Neuronal stem cell (in vitro differentiated cells): Measurements from ENCODE around the gene KCNN2.

ENCODE experiments used
- DNase-seq: peaks from one replicate; pipeline ENCODE4 v3.0.0-alpha.2; 2013; ENCODE audit warnings: low spot score
- H2AFZ ChIP-seq: one replicate; pipeline ENCODE4 v1.6.1; 2013; ENCODE audit warnings: mild to moderate bottlenecking, low read length, inconsistent platforms
- H2AK5ac ChIP-seq: 2 replicates; pipeline ENCODE4 v1.6.1; 2013; ENCODE audit warnings: low read depth, mild to moderate bottlenecking, inconsistent platforms, low read length, moderate library complexity, mixed read lengths
- H2BK120ac ChIP-seq: 2 replicates; pipeline ENCODE4 v1.6.1; 2013; ENCODE audit warnings: low read depth, mild to moderate bottlenecking, inconsistent platforms, low read length, moderate library complexity, mixed read lengths
- H2BK12ac ChIP-seq: one replicate; pipeline ENCODE4 v1.6.1; 2013; ENCODE audit warnings: low read length, inconsistent platforms
- H2BK15ac ChIP-seq: 2 replicates; pipeline ENCODE4 v1.6.1; 2013; ENCODE audit warnings: mild to moderate bottlenecking, low read length, inconsistent platforms, mixed read lengths
- H2BK5ac ChIP-seq: one replicate; pipeline ENCODE4 v1.6.1; 2013; ENCODE audit warnings: inconsistent platforms, mild to moderate bottlenecking, low read length, moderate library complexity
- H3K14ac ChIP-seq: one replicate; pipeline ENCODE4 v1.6.1; 2013; ENCODE audit warnings: low read length, inconsistent platforms
- H3K18ac ChIP-seq: 2 replicates; pipeline ENCODE4 v1.6.1; 2013; ENCODE audit warnings: low read length, inconsistent platforms
- H3K23ac ChIP-seq: 2 replicates; pipeline ENCODE4 v1.6.1; 2013; ENCODE audit warnings: low read depth, mild to moderate bottlenecking, mixed read lengths, low read length, inconsistent platforms; ENCODE audit not compliant: poor library complexity
- H3K27ac ChIP-seq: replicated peaks from 3 replicates; pipeline ENCODE4 v1.5.1; 2013; ENCODE audit warnings: low read length, inconsistent platforms
- H3K27me3 ChIP-seq, 3 experiments: 2 replicates each; pipeline ENCODE4 v1.6.1; 2013; ENCODE audit warnings: low read length in 3 of 3, mild to moderate bottlenecking in 2 of 3, inconsistent platforms in 1 of 3, low read depth in 1 of 3, mixed read lengths in 1 of 3, moderate library complexity in 1 of 3; ENCODE audit not compliant: control insufficient read depth in 3 of 3, insufficient read depth in 3 of 3
- H3K36me3 ChIP-seq, 2 donors: replicated peaks in 1 of 2; 2 replicates each; pipeline ENCODE4 v1.6.1; 2013; ENCODE audit warnings: low read length in 2 of 2; ENCODE audit not compliant: control insufficient read depth in 2 of 2, insufficient read depth in 2 of 2
- H3K4ac ChIP-seq: 2 replicates; pipeline ENCODE4 v1.6.1; 2013; ENCODE audit warnings: inconsistent platforms, mild to moderate bottlenecking, low read length, moderate library complexity
- H3K4me1 ChIP-seq, 2 donors: 1 replicate in 1 of 2; 2 replicates in 1 of 2; pipeline ENCODE4 v1.6.1; 2013; ENCODE audit warnings: low read length in 2 of 2, low read depth in 1 of 2; ENCODE audit not compliant: control insufficient read depth in 2 of 2, insufficient read depth in 1 of 2
- H3K4me2 ChIP-seq: one replicate; pipeline ENCODE4 v1.6.1; 2013; ENCODE audit warnings: mild to moderate bottlenecking, low read length, inconsistent platforms; ENCODE audit not compliant: insufficient read depth, poor library complexity, severe bottlenecking
- H3K4me3 ChIP-seq, 2 donors: 2 replicates each; pipeline ENCODE4 v1.5.1; 2013; ENCODE audit warnings: low read length in 2 of 2, mild to moderate bottlenecking in 2 of 2, inconsistent platforms in 1 of 2, moderate library complexity in 1 of 2
- H3K79me1 ChIP-seq: one replicate; pipeline ENCODE4 v1.6.1; 2013; ENCODE audit warnings: low read depth, mild to moderate bottlenecking, inconsistent platforms, low read length, moderate library complexity
- H3K9ac ChIP-seq: one replicate; pipeline ENCODE4 v1.6.1; 2013; ENCODE audit warnings: mild to moderate bottlenecking, low read depth, low read length, inconsistent platforms; ENCODE audit not compliant: poor library complexity
- H3K9me3 ChIP-seq, 2 donors: replicated peaks in 1 of 2; 2 replicates each; pipeline versions ENCODE3 to v1.6.1; 2013; ENCODE audit warnings: low read length in 2 of 2, mild to moderate bottlenecking in 2 of 2, inconsistent platforms in 1 of 2, low read depth in 1 of 2, mixed read lengths in 1 of 2, moderate library complexity in 1 of 2; ENCODE audit not compliant: control insufficient read depth in 2 of 2, insufficient read depth in 1 of 2
- H4K8ac ChIP-seq: one replicate; pipeline ENCODE4 v1.6.1; 2013; ENCODE audit warnings: low read depth, mild to moderate bottlenecking, inconsistent platforms, low read length, moderate library complexity
- H4K91ac ChIP-seq: one replicate; pipeline ENCODE4 v1.6.1; 2013; ENCODE audit warnings: low read length, low read depth, mild to moderate bottlenecking, inconsistent platforms; ENCODE audit not compliant: poor library complexity
- WGBS, 2 donors: extraction: QIAGEN DNeasy Blood & Tissue Kit; methylation state at CpG; one replicate each; pipeline ENCODE4 v1.1.7; 2013; ENCODE audit warnings: missing lambda C conversion rate in 2 of 2, mixed read lengths in 1 of 2; ENCODE audit not compliant: insufficient read length in 2 of 2, insufficient replicate concordance in 1 of 2; ENCODE audit errors: extremely low coverage in 2 of 2; 5-methylcytosine and 5-hydroxymethylcytosine counted together

The KCNN2 gene

GRCh38 chr5:114500756-114501155 is 138.9 kb downstream of the KCNN2 start:
- Histone ChIP-seq H3K4me3 (no peak overlapping the region), H2BK12ac (no peak overlapping the region), H2AK5ac (no peak overlapping the region), H3K79me1 (no peaks in the 10 kb centered on the region), H2AFZ (no peak overlapping the region), H3K18ac (no peak overlapping the region), H3K23ac (no peak overlapping the region), H3K36me3 (no peaks in the 10 kb centered on the region), H3K9ac (no peak overlapping the region), H3K4me1 (no peaks in the 10 kb centered on the region), H4K91ac (no peak overlapping the region), H2BK120ac (no peak overlapping the region), H4K8ac (no peak overlapping the region), H3K4me2 (no peak overlapping the region), H3K14ac (no peak overlapping the region), H3K27ac (no peak overlapping the region), H3K27me3 (no peaks in the 10 kb centered on the region), H2BK15ac (no peak overlapping the region), H3K4ac (no peak overlapping the region), H2BK5ac (no peak overlapping the region), H3K9me3 (no peaks in the 10 kb centered on the region)
- WGBS, 2 donors, result no CpG with 5 or more reads among the region's 4 CpGs
- no peak for DNase-seq

- Histone ChIP-seq H2AK5ac (no peak overlapping the region), H3K14ac (no peak overlapping the region), H2BK15ac (no peak overlapping the region), H3K4me1 (no peaks in the 10 kb centered on the region), H2AFZ (no peak overlapping the region), H3K36me3 (no peaks in the 10 kb centered on the region), H2BK120ac (no peak overlapping the region), H2BK12ac (no peak overlapping the region), H3K4ac (no peak overlapping the region), H4K8ac (no peak overlapping the region), H4K91ac (no peak overlapping the region), H3K4me2 (no peak overlapping the region), H3K9me3 (no peaks in the 10 kb centered on the region), H3K9ac (no peak overlapping the region), H3K79me1 (no peaks in the 10 kb centered on the region), H3K23ac (no peak overlapping the region), H3K27ac (no peak overlapping the region), H3K18ac (no peak overlapping the region), H3K4me3 (no peak overlapping the region), H3K27me3 (no peaks in the 10 kb centered on the region), H2BK5ac (no peak overlapping the region)
- no CpG with 5 or more reads among the region's 9 CpGs for WGBS, 2 donors
- DNase-seq, result no peak
Observed at GRCh38 chr5:114504560-114504959, 142.7 kb downstream of the KCNN2 start.

GRCh38 chr5:114524221-114524620 is 162.4 kb downstream of the KCNN2 start:
- no peak overlapping the region for H3K23ac ChIP-seq
- H3K4me3 ChIP-seq, result no peak overlapping the region
- no peaks in the 10 kb centered on the region for H3K9me3 ChIP-seq
- DNase-seq, result no peak
- no peak overlapping the region for H4K8ac ChIP-seq
- H3K36me3 ChIP-seq, result no peaks in the 10 kb centered on the region
- no peak overlapping the region for H3K4me2 ChIP-seq
- no peak overlapping the region for H4K91ac ChIP-seq
- no CpG with 5 or more reads among the region's 1 CpG for WGBS, 2 donors
- no peaks in the 10 kb centered on the region for H3K4me1 ChIP-seq
- no peak overlapping the region for H3K9ac ChIP-seq
- no peaks in the 10 kb centered on the region for H3K27me3 ChIP-seq
- H3K18ac ChIP-seq, result no peak overlapping the region
- no peaks in the 10 kb centered on the region for H3K79me1 ChIP-seq
- H3K14ac ChIP-seq, result no peak overlapping the region
- H2BK15ac ChIP-seq, result no peak overlapping the region
- no peak overlapping the region for H2BK120ac ChIP-seq
- H2AK5ac ChIP-seq, result no peak overlapping the region
- no peak overlapping the region for H3K4ac ChIP-seq
- H3K27ac ChIP-seq, result no peak overlapping the region
- no peak overlapping the region for H2BK12ac ChIP-seq
- no peak overlapping the region for H2AFZ ChIP-seq
- no peak overlapping the region for H2BK5ac ChIP-seq

GRCh38 chr5:114544561-114544960 is 182.7 kb downstream of the KCNN2 start:
- Histone ChIP-seq H3K79me1 (no peaks in the 10 kb centered on the region), H2BK5ac (no peak overlapping the region), H2BK120ac (no peak overlapping the region), H2AK5ac (no peak overlapping the region), H4K91ac (no peak overlapping the region), H3K23ac (no peak overlapping the region), H3K36me3 (no peaks in the 10 kb centered on the region), H2BK15ac (no peak overlapping the region), H3K4me1 (no peaks in the 10 kb centered on the region), H4K8ac (no peak overlapping the region), H2AFZ (no peak overlapping the region), H2BK12ac (no peak overlapping the region), H3K9me3 (no peaks in the 10 kb centered on the region), H3K4me3 (no peak overlapping the region), H3K4me2 (no peak overlapping the region), H3K14ac (no peak overlapping the region), H3K27me3 (no peaks in the 10 kb centered on the region), H3K4ac (no peak overlapping the region), H3K18ac (peak overlapping the region; percentile 48), H3K27ac (no peak overlapping the region), H3K9ac (no peak overlapping the region)
- WGBS, 2 donors, result no CpG with 5 or more reads among the region's 1 CpG
- no peak for DNase-seq
